ENCODE data around the gene NKAIN2.

The NKAIN2 gene

GRCh38 chr6:124869416-124869815 lies 1065.8 kb downstream of the NKAIN2 start:
- DNase-seq, result no peak

DNA sequence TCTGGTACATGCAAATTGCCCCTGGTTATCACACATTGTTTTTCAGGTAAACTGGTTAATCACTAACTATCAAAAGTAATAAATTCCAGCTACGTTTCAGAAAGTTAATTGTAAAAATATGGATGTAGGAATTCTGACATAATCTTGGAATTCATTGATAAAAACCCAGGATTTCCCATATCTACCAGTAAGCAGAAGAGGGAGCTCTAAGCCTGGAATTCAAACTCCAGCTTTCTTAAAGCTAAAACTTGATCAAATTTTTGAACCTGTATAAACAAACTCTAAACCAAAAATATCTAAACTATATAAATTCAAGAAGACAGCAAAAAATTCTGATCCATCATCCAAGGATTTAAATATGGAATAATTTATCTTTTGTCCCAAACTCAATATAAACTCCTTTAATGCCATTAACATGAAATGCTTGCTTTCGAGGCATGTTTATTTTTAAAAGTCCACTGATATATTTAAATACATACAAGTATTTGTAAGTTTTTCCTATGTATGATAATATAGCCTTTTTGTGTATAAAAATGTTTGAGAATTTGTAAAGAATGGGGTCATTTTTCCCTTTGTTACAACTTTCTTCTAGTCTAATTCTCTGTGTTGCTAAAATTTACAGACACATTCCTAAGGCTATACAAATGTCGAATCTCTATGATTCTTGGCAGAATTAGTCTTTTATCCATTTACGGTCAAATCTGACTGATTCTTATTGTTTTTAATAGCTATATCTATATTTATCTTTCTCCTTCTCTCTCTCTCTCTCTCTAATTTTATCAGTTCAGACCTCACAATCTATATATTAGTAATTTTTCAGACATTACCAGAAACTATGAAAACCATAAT lies 1067.2 kb downstream of the NKAIN2 start:
- no peak for DNase-seq

GRCh38 chr6:124872361-124873065 lies 1068.8 kb downstream of the NKAIN2 start:
- DNase-seq, result no peak

GRCh38 chr6:124873066-124873410 lies 1069.4 kb downstream of the NKAIN2 start:
- DNase-seq, result no peak
